RWPE2 (cell line): Measurements from ENCODE around the gene RAB36.

Source experiments
- ATAC-seq: fragments of 200-7000 bp; cut with Tn5 transposase; 3 replicates; pipeline ENCODE4 v1.9.1; 2021; ENCODE audit warnings: low read depth
- DNase-seq: peaks from one replicate; pipeline ENCODE4 v3.0.0-alpha.2; 2020; ENCODE audit warnings: low spot score
- H3K27ac ChIP-seq: fragments of 450-650 bp; 2 replicates; pipeline ENCODE4 v1.5.1; 2017; ENCODE audit warnings: mild to moderate bottlenecking; ENCODE audit not compliant: poor library complexity, severe bottlenecking
- H3K27me3 ChIP-seq: fragments of 250-450 bp; sonication (Bioruptor Pico); 2 replicates; pipeline ENCODE4 v1.5.1; 2021; ENCODE audit warnings: mild to moderate bottlenecking, moderate library complexity; ENCODE audit not compliant: insufficient read depth, poor library complexity, severe bottlenecking
- H3K36me3 ChIP-seq: fragments of 250-450 bp; sonication (Bioruptor Pico); 2 replicates; pipeline ENCODE4 v1.5.1; 2020; ENCODE audit warnings: low read depth, mild to moderate bottlenecking, moderate library complexity
- H3K4me1 ChIP-seq: fragments of 250-450 bp; sonication (Bioruptor Pico); 2 replicates; pipeline ENCODE4 v1.5.1; 2021; ENCODE audit warnings: mild to moderate bottlenecking, moderate library complexity; ENCODE audit not compliant: insufficient read depth, poor library complexity, severe bottlenecking
- H3K4me3 ChIP-seq: fragments of 250-450 bp; sonication (Bioruptor Pico); 2 replicates; pipeline ENCODE4 v1.5.1; 2021; ENCODE audit warnings: mild to moderate bottlenecking, moderate library complexity; ENCODE audit not compliant: severe bottlenecking
- H3K9me3 ChIP-seq: fragments of 250-450 bp; sonication (Bioruptor Pico); 2 replicates; pipeline ENCODE4 v1.5.1; 2021; ENCODE audit warnings: mild to moderate bottlenecking, moderate library complexity; ENCODE audit not compliant: severe bottlenecking
- CTCF ChIP-seq: fragments of 450-650 bp; IDR thresholded peaks from one replicate; pipeline ENCODE4 v1.5.1; 2017; ENCODE audit warnings: mild to moderate bottlenecking, moderate library complexity; ENCODE audit not compliant: poor library complexity, severe bottlenecking

Gene RAB36

GRCh38 chr22:23108249-23109078 lies 36.8 kb upstream of the RAB36 start:
- Histone ChIP-seq H3K36me3 (no peaks in the 10 kb centered on the region), H3K27me3 (no peaks in the 10 kb centered on the region)
- no peak for ATAC-seq

GRCh38 chr22:23109079-23109347 lies 36.3 kb upstream of the RAB36 start:
- Histone ChIP-seq H3K27ac (no peak overlapping the region), H3K27me3 (no peaks in the 10 kb centered on the region), H3K9me3 (peaks cover 8% of the 10 kb centered on the region), H3K4me1 (no peaks in the 10 kb centered on the region), H3K36me3 (no peaks in the 10 kb centered on the region), H3K4me3 (no peak overlapping the region)
- no peak for ATAC-seq
- DNase-seq, result no peak
- no peak for TF ChIP-seq CTCF

More at GRCh38 chr22:23108249-23109078, 36.8 kb upstream of the RAB36 start:
- H3K4me3 ChIP-seq, result no peak overlapping the region
- H3K9me3 ChIP-seq, result peaks cover 8% of the 10 kb centered on the region
- no peak overlapping the region for H3K27ac ChIP-seq
- no peak for DNase-seq
- TF ChIP-seq CTCF, result no peak
- no peaks in the 10 kb centered on the region for H3K4me1 ChIP-seq

GRCh38 chr22:23109441-23109978 lies 35.8 kb upstream of the RAB36 start:
- Histone ChIP-seq H3K36me3 (no peaks in the 10 kb centered on the region), H3K27ac (no peak overlapping the region), H3K4me1 (no peaks in the 10 kb centered on the region), H3K4me3 (no peak overlapping the region), H3K9me3 (peaks cover 10% of the 10 kb centered on the region), H3K27me3 (no peaks in the 10 kb centered on the region)
- ATAC-seq (no peak), DNase-seq (no peak)
- TF ChIP-seq CTCF, result no peak

- Histone ChIP-seq H3K9me3 (peaks cover 13% of the 10 kb centered on the region), H3K27me3 (no peaks in the 10 kb centered on the region), H3K36me3 (no peaks in the 10 kb centered on the region), H3K4me3 (no peak overlapping the region), H3K4me1 (no peaks in the 10 kb centered on the region), H3K27ac (no peak overlapping the region)
- no peak for TF ChIP-seq CTCF
- no peak for DNase-seq
- ATAC-seq, result no peak
These were observed 34.9 kb upstream of the RAB36 start for GRCh38 chr22:23110190-23110921.
